Right renal cortex interstitium (tissue), 3 donors: Measurements from ENCODE around the gene RPS25. TPM values are rescaled to one million over a fixed set of nuclear protein-coding genes. Genes with fewer than 3 reads are reported as not detected.
"Not testable (repeated sequence)": the region's sequence is repeated elsewhere in the genome, so short reads cannot be mapped to it uniquely, and the experiment has no call there.

ENCODE experiments used
- DNase-seq, 3 donors: peaks; one replicate each; pipeline ENCODE4 v3.0.0-alpha.2; 2013; ENCODE audit warnings: low read depth in 3 of 3, low spot score in 2 of 3
- polyA plus RNA-seq, 3 donors: library from polyadenylated mRNA; unstranded; fragments of 120-200 nt; gene quantifications; one replicate each; pipeline ENCODE4 v1.2.1, GENCODE V29; 2013; ENCODE audit not compliant: insufficient read length in 3 of 3

Gene RPS25
- polyA plus RNA-seq, 3 donors = 1,153 to 1,249 (median 1,180) TPM

DNA sequence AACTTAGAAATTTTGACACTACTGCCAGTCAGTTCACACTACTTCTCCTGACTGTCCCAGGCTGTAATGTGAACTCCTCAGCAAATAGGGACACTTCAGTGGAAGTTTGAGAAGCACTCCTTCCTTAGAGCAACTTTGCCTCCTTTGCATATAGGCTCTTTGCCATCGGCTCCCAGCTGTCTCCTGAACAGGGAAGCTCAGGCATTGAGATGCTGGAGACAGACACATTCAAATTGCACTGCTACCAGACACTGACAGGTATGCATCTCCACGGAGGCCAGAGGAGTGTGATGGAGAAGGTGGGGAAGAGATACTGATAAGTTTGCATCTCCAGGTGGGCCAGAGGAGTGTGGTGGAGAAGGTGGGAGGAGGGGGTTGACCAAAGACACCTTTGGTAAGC is 1.9 kb upstream of the RPS25 start:
- DNase-seq = no peak

DNA sequence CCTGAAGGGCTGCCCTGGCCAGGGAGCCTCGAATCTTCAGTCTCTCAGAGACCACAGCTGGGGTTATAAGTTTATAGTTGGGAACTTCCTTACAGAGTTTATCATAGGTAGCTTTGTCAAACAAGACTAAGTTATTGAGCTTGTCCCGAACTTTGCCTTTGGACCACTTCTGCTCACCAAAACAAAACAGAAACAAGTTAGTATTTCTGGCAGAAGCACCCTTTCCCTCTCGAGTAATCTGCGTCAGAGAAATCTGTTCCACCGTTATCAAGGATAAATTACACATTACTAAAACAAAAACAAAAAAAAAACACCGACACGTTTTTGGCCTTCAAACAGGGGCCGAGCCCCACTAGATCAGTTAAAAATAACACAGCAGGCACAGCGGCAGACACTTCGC is 766 bp downstream of the RPS25 start:
- not testable (repeated sequence) for DNase-seq

DNA sequence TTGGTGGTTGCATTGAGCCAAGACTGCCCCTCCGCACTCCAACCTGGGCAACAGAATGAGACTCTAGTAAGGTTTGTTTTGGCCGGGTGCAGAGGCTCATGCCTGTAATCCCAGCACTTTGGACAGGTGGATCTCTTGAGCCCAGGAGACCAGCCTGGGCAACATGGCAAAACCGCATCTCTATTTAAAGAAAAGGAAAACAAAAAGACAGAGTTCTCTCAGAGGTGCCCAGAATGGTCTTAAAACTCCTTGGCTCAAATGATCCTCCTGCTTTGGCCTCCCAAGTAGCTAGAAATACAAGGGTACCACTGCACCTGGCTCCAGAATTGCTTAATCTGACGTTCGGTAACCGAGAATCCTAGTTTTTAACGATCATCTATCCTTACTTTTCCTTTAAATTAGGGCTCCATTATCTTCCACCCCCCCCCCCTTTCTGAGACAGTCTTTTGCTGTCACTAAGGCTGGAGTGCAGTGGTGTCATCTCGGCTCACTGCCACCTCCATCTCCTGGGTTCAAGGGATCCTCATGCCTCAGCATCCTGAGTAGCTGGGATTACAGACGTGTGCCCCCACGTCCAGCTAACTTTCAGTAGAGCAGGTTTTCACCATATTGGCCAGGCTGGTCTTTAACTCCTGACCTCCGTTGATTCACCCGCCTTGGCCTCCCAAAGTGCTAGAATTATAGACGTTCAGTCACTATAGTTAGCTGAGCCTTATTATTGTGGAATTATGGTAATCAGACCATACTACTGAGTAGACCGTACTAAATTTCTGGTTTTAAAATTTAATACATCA is 1.7 kb downstream of the RPS25 start:
- DNase-seq = no peak

DNA sequence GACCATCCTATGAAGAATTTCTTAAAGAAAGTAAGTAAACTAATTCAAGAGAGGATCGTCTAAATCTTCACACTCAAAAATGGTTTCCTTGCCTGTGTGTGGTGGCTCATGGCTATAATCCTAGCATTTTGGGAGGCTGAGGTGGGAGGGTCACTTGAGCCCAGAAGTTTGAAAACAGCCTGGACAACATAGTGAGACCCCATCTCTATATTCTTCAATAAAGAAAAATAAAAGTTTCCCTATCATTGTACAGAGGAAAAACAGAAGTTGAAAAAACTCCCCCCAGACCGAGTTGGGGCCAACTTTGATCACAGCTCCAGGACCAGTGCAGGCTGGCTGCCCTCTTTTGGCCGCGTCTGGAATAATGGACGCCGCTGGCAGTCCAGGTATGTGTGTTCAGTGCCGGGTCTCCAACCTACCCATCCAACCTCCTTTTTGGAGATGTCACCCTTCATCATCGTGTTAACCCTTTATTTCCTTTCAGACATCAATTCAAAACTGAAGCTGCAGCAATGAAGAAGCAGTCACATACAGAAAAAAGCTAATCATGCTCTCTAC is 3.0 kb downstream of the RPS25 start:
- DNase-seq = no peak

DNA sequence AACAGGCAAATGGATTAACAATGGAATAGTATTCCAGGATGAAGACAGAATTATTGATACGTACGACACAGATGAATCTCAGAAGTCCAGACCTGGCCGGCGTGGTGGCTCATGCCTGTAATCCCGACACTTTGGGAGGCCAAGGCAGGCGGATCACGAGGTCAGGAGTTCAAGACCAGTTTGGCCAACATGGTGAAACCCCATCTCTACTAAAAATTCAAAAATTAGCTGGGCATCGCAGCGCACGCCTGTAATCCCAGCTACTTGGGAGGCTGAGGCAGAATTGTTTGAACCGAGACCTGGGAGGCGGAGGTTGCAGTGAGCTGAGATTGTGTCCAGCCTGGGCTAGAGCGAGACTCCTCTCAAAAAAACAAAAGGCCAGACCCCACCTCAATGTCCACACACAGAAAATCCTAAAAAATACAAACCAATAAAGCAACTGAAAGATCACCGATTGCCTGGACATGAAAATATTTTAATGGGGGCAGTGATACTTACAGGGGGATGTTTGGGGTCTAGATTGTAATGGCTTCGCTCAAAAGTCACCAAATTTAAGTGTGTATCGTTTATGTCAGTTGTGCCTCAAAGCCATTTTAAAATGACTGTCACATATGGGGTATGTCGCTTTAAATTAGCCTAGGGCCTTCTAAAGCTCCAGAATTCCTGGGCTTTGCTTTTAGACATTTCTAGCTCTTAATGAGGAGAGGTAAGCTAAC is 3.8 kb downstream of the RPS25 start:
- DNase-seq = no peak

DNA sequence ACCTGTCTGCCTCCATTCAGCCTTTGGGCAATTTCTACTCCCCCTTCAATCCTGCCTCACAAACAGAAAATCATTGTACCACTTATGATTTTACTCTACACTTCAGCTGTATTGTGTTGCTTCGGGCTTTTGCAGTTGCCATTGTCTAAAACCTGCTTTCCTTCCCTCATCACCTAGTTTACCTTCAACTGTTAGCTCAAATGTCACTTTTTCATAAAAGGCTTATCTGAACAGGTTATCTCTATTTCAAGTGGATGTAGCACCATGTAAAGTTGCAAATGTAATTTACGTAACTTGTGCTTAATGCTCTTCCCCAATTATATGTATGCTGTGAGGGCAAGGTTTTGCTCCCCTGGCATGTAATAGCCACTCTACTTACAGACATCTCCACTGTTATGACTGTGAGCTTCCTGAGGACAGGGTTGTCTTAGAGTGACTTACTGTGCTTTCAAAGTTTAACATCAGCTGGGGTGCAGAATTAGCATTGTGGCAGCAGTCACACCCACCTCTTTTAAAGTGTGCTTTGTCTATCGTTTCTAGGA is 5.4 kb downstream of the RPS25 start:
- no peak for DNase-seq

DNA sequence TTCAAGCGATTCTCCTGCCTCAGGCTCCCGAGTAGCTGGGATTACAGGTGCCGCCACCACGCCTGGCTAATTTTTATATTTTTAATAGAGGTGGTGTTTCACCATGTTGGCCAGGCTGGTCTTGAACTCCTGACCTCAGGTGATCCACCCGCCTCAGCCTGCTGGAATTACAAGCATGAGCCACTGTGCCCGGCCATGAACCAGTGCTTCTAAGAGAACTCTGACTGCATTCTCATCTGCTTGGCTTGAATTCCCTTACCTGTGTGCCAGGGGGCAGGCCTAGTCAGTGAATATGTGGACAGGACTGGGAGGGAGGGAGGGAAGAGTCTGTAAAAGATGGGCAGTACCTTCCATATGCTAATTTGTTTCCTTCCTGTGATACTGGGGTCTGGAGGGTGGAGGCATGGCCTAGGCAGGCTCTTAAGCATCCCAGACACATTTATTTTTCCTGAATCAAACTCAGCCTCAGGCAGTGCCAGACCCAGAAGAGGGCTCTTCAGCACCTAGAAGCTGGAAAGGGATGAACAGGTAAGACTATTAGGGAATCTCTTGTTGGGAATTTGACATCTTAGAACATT is 6.6 kb downstream of the RPS25 start:
- DNase-seq = no peak

DNA sequence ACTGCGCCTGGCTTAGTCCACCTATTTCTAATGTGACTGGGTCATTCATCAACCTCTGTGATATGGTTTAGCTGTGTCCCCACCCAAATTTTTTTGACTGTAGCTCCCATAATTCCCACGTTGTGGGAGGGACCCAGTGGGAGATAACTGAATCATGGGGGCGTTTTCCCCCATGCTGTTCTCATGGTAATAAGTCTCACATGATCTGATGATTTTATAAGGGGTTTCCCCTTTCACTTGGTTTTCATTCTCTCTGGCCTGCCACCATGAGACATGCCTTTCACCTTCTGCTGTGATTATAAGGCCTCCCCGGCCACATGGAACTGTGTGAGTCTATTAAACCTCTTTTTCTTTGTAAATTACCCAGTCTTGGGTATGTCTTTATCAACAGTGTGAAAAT is 11.5 kb downstream of the RPS25 start:
- DNase-seq = no peak

DNA sequence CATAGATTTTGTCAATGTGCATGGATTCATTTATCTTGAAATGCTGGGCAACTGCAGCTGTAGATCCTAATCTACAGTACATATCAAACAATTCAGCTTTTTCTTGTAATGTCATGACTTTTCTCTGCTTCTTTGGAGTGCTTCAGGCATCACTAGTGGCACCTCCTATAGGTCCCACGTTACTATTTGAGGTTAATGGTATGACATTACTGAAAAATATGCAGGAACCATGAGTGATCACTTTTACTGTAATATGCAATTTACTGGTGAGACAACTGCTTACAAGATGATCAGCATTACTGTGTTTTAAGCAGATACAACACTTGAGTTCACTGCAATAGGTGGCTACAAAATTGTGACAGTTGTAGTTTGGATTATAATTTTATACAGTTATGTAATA is 17.2 kb downstream of the RPS25 start:
- DNase-seq = no peak

DNA sequence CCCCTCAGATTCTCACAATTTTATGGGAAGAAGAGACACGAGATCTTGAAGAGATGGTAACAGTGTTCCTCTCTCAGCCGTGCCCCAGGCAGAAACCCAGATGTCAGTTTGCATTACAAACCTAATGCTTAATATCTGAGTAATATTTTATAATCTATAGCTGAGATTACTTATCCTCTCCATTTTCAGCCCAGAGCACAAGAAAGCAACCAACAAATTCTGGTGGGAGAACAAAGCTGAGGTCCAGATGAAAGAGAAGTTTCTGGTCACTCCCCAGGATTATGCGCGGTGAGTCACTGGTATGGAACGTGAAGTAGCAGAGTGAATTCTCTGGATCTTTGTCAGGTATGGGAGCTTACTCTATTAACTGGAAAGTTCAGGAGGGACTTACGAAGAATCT is 19.3 kb downstream of the RPS25 start:
- no peak for DNase-seq

DNA sequence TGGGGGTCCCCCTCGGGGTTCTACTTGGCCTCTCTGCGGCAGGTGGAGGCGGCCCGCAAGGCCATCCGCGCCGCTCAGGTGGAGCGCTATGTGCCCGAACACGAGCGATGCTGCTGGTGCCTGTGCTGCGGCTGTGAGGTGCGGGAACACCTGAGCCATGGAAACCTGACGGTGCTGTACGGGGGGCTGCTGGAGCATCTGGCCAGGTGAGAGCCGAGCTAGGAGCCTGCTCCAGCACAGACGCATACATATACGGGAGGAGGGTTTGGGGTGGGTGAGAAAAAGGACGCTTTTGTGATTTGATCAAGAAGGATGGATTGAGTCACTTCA is 19.8 kb downstream of the RPS25 start:
- no peak for DNase-seq

DNA sequence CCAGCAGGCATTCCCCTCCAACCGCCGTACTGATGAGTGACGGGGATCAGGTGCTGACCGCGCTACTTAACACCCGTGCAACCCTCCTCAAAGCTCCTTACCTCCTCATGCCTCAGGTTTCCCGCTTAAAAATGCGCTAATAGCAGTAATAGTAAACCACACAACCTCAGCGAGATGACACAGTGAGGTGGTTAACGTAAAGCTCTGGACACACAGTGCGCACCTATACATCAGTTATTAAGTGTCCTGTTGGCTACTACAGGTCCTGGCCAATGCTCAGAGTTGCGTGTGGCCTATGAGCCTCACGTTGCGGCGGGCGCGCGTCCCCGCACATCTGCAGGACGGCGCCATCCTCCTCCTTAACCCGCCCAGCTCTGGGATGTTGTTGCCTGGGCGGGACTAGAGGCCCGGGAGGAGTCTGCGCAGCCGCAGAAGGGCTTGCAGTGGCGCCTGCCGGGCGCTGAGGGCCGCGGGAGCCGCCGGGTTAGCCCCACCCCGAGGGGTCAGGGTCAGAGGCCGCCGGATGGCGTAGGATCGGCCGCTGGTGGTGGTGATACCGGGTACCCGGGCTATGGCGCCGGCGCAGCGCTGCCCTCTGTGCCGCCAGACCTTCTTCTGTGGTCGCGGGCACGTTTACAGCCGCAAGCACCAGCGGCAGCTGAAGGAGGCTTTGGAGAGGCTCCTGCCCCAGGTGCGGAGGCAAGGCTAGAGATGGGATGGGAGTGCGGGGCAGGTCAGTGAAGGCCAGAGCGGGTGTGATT is 20.3 kb downstream of the RPS25 start, which contains the start of gene CENATAC:
CENATAC (plus strand) TSS at position 512 of the 761 bp plus-strand sequence; CDS start at position 572, 60 bp downstream.
- peak; percentile 65 to 79 (median 77) for DNase-seq

DNA sequence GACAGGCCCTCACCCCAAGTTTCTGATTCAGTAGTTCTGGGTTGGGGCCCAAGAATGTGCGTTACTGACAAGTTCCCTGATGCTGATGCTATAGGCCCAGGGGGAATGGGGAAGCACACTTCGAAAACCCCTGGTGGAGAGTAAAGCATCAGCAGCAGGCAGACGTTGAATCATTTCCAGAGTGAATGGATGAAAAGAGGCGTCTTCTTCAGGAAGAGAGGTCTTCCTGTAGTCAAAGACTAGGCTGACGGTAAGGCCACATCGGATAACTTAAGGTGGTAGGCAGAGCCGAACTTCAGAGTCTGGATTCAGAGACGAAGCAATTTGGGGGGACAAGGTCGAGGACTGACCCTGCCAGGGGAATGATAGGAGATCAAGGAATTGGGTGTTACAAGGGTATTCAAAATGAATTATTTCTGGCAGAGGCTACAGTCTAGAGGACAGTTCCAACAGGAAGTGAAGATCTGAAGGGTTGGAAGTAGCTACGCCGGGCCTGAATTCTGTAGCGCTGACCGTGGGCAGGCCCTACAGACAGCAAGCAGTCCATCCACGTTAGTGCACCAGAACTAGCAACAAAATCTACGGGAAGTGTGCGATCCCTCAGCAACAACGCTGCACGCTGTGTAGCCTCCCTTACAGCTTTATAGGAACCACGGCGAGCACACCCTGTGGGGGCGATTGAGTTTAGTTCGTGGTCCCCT is 21.1 kb downstream of the RPS25 start:
- DNase-seq = no peak

DNA sequence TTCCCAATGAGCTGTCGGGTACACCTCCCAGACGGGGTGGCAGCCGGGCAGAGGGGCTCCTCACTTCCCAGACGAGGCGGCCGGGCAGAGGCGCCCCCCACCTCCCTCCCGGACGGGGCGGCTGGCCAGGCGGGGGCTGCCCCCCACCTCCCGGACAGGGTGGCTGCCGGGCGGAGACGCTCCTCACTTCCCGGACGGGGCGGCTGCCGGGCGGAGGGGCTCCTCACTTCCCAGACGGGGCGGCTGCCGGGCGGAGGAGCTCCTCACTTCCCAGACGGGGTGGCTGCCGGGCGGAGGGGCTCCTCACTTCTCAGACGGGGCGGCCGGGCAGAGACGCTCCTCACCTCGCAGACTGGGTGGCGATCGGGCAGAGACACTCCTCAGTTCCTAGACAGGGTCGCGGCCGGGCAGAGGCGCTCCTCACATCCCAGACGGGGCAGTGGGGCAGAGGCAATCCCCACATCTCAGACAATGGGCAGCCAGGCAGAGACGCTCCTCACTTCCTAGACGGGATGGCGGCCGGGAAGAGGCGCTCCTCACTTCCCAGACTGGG is 26.6 kb downstream of the RPS25 start:
- not testable (repeated sequence) for DNase-seq

DNA sequence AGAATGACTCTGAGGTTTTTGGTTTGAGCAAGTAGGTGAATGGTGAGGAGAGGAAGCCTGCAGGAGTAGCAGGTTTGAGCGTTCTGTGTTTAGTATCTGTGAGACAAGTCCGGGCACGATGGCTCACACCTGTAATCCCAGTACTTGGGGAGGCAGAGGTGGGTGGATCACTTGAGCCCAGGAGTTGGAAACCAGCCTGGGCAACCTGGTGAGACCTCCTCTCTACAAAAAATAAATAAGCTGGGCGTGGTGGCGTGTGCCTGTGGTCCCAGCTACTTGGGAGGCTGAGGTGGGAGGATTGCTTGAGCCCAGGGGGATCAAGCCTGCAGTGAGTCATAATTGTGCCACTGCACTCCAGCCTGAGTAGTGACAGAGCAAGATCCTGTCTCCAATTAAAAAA is 29.9 kb downstream of the RPS25 start:
- no peak for DNase-seq

DNA sequence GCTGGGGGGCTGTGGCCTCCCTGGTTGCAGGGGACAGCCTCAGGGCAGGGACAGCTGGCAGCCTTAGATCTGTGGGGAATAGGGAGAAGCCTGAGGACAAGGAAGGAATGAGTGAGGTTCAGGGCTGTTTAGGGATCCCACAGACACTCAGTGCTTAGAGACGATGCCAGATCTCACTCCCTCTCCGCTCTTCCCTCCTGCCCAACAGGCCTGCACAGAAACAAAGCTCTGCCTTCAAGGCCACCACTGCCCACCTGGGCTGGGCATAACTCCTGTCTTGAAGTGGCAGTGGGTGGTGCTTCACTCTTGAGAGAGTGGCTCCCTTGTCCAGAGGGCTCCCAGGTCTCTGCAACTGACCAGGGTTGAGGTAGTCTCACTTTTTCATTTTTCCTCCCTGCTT is 33.3 kb downstream of the RPS25 start:
- DNase-seq = no peak

DNA sequence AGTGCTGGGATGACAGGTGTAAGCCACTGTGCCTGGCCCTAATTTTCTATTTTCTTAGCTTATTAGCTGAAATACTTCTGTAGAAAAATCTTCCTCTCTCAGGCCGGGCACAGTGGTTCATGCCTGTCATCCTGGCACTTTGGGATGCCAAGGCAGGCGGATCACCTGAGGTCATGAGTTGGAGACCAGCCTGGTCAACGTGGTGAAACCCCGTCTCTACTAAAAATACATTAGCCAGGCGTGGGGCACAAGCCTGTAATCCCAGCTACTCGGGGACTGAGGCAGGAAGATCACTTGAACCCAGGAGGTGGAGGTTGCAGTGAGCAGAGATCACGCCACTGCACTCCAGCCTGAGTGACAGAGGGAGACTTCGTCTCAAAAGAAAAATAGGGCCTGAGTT is 33.8 kb downstream of the RPS25 start:
- DNase-seq = not testable (repeated sequence)

DNA sequence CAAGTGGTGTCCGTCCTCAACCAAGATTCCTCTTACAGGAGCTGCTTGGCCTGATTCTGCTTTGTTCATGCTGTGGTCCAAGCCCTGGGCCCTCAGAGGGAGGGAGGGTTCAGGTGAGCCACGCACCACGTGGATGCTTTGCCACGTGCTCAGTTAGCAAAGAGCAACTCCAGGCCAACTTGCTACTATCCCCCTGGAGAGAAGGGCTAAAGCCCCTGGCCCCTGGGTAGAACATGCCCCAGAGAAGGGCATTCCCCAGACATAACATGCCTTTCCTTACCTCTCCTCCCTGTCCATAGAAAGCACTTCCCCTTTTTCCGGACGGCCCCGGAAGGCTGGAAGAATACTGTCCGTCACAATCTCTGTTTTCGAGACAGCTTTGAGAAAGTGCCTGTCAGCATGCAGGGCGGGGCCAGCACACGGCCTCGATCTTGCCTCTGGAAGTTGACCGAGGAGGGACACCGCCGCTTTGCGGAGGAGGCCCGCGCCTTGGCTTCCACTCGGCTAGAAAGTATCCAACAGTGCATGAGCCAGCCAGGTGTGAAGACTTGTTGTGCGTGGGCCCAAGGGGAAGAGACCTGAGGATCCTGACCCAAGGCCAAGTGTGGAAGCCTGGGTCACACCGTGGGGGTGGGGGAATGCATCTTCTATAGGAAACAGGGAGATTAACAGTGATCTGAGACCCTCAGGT is 37.8 kb downstream of the RPS25 start:
- no peak for DNase-seq

DNA sequence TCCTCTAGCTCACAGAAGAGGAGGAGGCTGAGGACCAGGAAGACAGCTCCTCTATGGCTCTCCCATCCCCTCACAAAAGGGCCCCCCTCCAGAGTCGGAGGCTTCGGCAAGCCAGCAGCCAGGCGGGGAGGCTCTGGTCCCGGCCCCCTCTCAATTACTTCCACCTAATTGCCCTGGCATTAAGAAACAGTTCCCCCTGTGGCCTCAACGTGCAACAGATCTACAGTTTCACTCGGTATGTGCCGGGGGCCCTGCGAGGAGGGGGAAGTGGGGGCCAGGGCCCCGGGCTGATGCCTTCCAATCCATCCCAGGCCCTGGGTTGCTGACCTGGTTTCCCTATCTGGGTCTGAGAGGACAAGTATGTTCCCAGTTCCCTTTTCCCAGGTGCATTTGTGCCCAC is 38.7 kb downstream of the RPS25 start:
- DNase-seq = no peak
